ENCODE results near the gene RET. TPM values are rescaled to one million over a fixed set of nuclear protein-coding genes. Genes with fewer than 3 reads are reported as not detected.
A peak's percentile ranks its signal among the peaks of the same experiment; 100 is the strongest.

Gene RET
- total and polyA plus RNA-seq, 2 of the 8 experiments (the other 6 are each of a cell fraction or from before 2014, with no cell fraction given): 6.7 to 8.4 TPM

DNA sequence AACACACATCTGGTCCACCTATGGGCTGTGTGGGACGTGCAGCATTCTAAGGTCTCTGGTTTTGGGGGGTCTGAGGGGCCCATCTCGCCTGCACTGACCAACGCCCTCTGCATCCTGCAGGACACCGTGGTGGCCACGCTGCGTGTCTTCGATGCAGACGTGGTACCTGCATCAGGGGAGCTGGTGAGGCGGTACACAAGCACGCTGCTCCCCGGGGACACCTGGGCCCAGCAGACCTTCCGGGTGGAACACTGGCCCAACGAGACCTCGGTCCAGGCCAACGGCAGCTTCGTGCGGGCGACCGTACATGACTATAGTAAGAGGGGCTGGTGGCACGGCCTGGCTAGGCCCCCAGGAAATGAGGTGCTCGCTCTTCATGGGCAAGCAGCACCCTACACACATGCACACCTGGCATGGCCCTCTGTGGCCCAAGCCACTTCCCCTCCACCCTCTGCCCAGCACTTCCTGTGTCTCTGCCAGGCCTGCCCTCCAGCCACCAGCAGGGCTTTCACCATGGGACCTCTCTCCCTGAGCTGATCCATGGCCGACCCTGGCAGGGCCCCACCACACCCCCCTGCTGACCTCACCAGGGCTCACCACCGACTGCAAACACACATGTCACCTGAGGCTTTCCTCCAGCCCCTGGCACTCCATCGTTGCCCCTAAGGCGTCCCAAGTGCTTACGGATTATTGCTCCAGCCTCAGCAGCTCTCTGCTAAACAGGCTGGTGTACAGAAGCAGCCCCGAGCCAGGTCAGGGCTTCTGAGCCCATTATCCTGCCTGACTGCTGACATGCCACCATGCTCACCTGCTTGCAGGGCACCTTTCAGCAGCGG lies 29.6 kb downstream of the RET start:
- Histone ChIP-seq H4K20me1 (replicated peaks in 1 of 2; ENCODE audit: control insufficient read depth in 1 of 2, insufficient read depth in 2 of 2, low read length in 2 of 2) (no peaks in the 10 kb centered on the region), H2BK5ac (ENCODE audit: low read depth, low read length) (no peak overlapping the region), H3K4ac (replicated peaks; ENCODE audit: insufficient read length, low read depth, low read length) (no peak overlapping the region), H3K79me2 (ENCODE audit: control insufficient read depth in 1 of 2, insufficient read depth in 2 of 2, low read length in 2 of 2) (no peaks in the 10 kb centered on the region), H2BK15ac (ENCODE audit: low read length) (no peak overlapping the region), H3K27ac (ENCODE audit: low read depth, low read length) (no peak overlapping the region), H2BK120ac (replicated peaks; ENCODE audit: low read depth, low read length) (no peak overlapping the region), H3K18ac (ENCODE audit: extremely low read depth, low read length) (no peak overlapping the region), H3K4me2 (ENCODE audit: insufficient read depth in 1 of 2, low read depth in 2 of 2, low read length in 2 of 2) (no peak overlapping the region), H4K5ac (ENCODE audit: insufficient read length, low read depth, low read length) (no peak overlapping the region), H2AFZ (ENCODE audit: low read length) (no peak overlapping the region), H2BK12ac (ENCODE audit: low read depth, low read length) (peak overlapping the region; percentile 43; the same call in 1 of the 2 replicates), H3K56ac (replicated peaks; ENCODE audit: insufficient read length, low read depth, low read length) (no peak overlapping the region), H3K14ac (ENCODE audit: insufficient read length) (no peak overlapping the region), H3K4me3 (ENCODE audit: extremely low read depth in 1 of 4, insufficient read depth in 2 of 4, low read depth in 3 of 4, low read length in 4 of 4) (no peak overlapping the region), H2BK20ac (ENCODE audit: low read length) (no peak overlapping the region), H3K79me1 (ENCODE audit: low read depth, low read length) (no peaks in the 10 kb centered on the region), H4K8ac (ENCODE audit: extremely low read depth, insufficient read depth, low read length) (peak overlapping the region; percentile 71), H3K4me1 (replicated peaks in 1 of 4; ENCODE audit: control insufficient read depth in 3 of 4, insufficient read depth in 4 of 4, low read length in 3 of 4) (peaks cover 0 to 13% (median 3%) of the 10 kb centered on the region in 4 experiments; a peak in 5 of 7 replicates), H3K9me3 (ENCODE audit: insufficient read depth in 2 of 2, low read depth in 1 of 2, low read length in 1 of 2) (no peaks in the 10 kb centered on the region), H2AK5ac (ENCODE audit: low read depth, low read length) (no peak overlapping the region), H3K23me2 (ENCODE audit: low read depth, low read length) (peaks cover 9% of the 10 kb centered on the region; the same call in 1 of the 2 replicates), H4K91ac (replicated peaks; ENCODE audit: insufficient read length, low read length) (no peak overlapping the region), H3K27me3 (replicated peaks in 1 of 4; ENCODE audit: control insufficient read depth in 3 of 4, extremely low read depth in 1 of 4, insufficient read depth in 3 of 4, low read length in 3 of 4) (peaks cover 0 to 16% (median 12%) of the 10 kb centered on the region in 4 experiments; a peak in 6 of 7 replicates), H3K23ac (ENCODE audit: insufficient read length) (no peak overlapping the region), H3K36me3 (ENCODE audit: control insufficient read depth in 2 of 4, insufficient read depth in 4 of 4, low read length in 3 of 4) (no peaks in the 10 kb centered on the region), H3K9ac (replicated peaks in 1 of 4; ENCODE audit: extremely low read depth in 1 of 4, low read depth in 3 of 4, low read length in 3 of 4) (no peak overlapping the region)
- FAIRE-seq (no peak), DNase-seq (ENCODE audit: low read depth in 1 of 2, low spot score in 2 of 2) (no peak)
- TF ChIP-seq GTF2F1 (IDR thresholded peaks at IDR 0.05; ENCODE audit: borderline replicate concordance, low read depth, low read length): no peak
- TF ChIP-seq EP300 (IDR thresholded peaks at IDR 0.05; ENCODE audit: borderline replicate concordance in 1 of 2, low read depth in 2 of 2, low read length in 2 of 2): no peak
- TF ChIP-seq NANOG (IDR thresholded peaks at IDR 0.05; ENCODE audit: insufficient read depth, low read depth, low read length, poor library complexity, severe bottlenecking): no peak
- TF ChIP-seq POLR2AphosphoS5 (IDR thresholded peaks at IDR 0.05; ENCODE audit: low read depth, low read length): no peak
- no peak for TF ChIP-seq HDAC2 (IDR thresholded peaks at IDR 0.05; ENCODE audit: borderline replicate concordance in 1 of 2, low read depth in 2 of 2, low read length in 2 of 2)
- TF ChIP-seq EGR1 (IDR thresholded peaks at IDR 0.05; ENCODE audit: borderline replicate concordance, low read depth, low read length): no peak
- TF ChIP-seq SP1 (IDR thresholded peaks at IDR 0.05; ENCODE audit: low read depth, low read length): no peak
- TF ChIP-seq RXRA (IDR thresholded peaks at IDR 0.05; ENCODE audit: insufficient read depth, low read depth, low read length): no peak
- no peak for TF ChIP-seq CREB1 (IDR thresholded peaks at IDR 0.05)
- WGBS, 2 experiments (ENCODE audit: extremely low coverage in 1 of 2, insufficient coverage in 1 of 2, insufficient read length in 1 of 2, insufficient replicate concordance in 2 of 2, low coverage in 1 of 2, low lambda C conversion rate in 2 of 2, missing lambda C conversion rate in 1 of 2): 87% methylated on average over 28 of the region's 28 CpGs; no CpG with 5 or more reads in 1 of the 2 experiments
- ChIA-PET CTCF (ENCODE audit: partially characterized antibody) (interaction anchor here (0.6 to 4.2 kb wide), 11 partner anchors 9 to 328 kb away, joined by 3 to 21 read pairs (median 4); no protein-coding TSS in a partner anchor), POLR2A (ENCODE audit: partially characterized antibody) (no interaction called here)

All from H1 (cell line).